HG02943 (cell line): ENCODE data around the gene GPC1.
"Not testable (repeated sequence)": the region's sequence is repeated elsewhere in the genome, so short reads cannot be mapped to it uniquely, and the experiment has no call there.

Experiments used
- ATAC-seq: cut with Tn5 transposase; IDR thresholded peaks from one replicate; pipeline ENCODE4 v1.9.1; 2021; ENCODE audit warnings: mild to moderate bottlenecking, low read depth, moderate library complexity; ENCODE audit not compliant: unreplicated experiment

Gene GPC1, protein sequence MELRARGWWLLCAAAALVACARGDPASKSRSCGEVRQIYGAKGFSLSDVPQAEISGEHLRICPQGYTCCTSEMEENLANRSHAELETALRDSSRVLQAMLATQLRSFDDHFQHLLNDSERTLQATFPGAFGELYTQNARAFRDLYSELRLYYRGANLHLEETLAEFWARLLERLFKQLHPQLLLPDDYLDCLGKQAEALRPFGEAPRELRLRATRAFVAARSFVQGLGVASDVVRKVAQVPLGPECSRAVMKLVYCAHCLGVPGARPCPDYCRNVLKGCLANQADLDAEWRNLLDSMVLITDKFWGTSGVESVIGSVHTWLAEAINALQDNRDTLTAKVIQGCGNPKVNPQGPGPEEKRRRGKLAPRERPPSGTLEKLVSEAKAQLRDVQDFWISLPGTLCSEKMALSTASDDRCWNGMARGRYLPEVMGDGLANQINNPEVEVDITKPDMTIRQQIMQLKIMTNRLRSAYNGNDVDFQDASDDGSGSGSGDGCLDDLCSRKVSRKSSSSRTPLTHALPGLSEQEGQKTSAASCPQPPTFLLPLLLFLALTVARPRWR

DNA sequence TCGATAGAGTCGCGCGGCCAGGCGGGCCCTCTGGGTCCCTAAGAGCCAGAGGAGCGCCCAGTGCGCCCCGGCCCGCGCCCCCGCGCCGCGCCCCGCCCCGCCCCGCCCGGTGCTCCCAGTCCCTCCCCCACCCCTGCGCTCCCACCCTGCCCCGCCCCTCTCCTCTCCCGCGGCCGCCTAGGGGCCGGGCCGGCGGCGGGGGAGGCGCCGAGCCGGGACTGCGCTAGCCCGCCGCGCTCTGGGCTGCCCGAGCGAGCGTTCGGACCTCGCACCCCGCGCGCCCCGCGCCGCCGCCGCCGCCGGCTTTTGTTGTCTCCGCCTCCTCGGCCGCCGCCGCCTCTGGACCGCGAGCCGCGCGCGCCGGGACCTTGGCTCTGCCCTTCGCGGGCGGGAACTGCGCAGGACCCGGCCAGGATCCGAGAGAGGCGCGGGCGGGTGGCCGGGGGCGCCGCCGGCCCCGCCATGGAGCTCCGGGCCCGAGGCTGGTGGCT, at the start of gene GPC1:
TSS of gene GPC1 (plus strand) at position 207 of the 491 bp plus-strand sequence. CDS start at position 463, 256 bp downstream.
- ATAC-seq: no peak

DNA sequence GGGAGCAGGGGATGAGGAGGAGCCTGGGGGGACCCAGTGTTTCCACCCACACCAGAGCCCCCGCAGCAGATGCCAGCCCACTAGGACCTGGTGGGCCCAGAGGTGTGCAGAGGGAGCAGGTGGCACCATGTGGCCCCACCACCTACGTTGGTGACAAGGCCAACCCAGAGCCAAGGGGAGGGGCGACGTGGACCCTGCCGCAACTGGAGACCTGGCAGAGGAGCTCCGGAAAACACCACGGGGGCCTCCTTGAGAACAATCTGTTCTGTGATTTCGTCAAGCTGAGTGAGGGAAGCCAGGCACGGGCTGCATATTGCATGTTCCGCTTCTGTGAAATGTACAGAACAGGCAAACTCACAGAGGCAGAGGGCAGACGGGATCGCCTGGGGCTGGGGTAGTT, 49.1 kb upstream of the GPC1 start:
- ATAC-seq: no peak

DNA sequence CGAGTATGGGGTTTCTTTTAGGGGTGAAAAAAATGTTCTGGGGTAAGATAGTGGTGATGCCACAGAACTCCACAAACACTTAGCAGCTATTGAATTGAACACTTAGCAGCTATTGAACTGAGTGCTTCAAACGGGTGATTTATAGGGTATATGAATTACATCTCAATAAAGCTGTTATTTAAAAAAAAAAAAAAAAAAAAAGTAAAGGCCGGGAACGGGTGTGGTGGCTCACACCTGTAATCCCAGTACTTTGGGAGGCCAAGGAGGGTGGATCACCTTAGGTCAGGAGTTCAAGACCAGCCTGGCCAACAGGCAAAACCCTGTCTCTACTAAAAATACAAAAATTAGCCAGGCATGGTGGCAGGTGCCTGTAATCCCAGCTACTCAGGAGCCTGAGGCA, 48.7 kb upstream of the GPC1 start:
- ATAC-seq: not testable (repeated sequence)

DNA sequence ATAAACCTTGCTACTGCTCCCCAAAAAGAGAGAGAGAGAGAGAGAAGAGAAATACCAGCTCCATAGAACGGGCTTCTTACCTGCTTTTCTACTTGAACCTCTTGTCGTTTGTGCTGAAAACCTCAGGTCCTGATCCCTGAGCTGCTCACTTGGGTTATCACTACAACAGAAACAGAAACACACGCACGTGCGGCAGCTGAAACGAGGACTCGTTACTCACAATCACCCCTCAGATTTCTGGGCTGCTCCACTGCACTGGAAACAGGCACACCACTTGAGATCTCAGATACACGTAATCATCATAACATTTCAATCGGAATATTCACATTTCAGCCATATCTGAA, 48.2 kb upstream of the GPC1 start:
- ATAC-seq: no peak

DNA sequence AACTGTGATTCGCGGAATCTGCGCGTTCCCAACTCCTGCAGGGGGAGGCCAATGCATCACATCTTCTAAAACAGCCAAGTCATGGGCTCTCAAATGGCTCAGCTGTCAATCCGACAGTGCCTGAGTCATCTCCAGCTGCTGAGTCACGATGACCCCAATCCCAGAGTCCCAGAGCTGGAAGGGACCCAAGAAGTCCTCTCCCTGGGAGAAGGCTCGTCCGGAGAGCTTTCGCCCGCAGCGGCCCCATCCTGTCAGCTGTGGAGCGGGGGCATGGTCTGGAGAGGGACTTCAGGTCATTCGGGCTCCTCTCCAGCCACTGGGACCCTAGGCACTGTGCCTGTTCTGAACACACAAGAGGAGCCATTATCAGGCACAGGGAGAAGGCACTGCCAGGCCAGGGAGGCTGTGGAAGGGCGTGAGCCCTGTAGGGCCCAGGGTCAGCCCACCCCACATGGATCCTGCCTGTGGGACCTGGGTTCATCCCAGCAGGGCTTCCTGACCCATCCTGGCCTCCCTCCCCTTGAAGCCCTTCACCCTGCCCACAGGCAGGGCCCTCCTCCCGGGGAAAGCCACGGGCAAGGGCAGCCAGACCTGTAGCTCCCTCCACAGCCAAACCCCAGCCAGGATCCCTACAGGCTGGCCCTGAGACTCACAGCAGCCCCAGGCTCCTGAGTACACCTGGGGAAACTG, 47.6 kb upstream of the GPC1 start:
- ATAC-seq: no peak

DNA sequence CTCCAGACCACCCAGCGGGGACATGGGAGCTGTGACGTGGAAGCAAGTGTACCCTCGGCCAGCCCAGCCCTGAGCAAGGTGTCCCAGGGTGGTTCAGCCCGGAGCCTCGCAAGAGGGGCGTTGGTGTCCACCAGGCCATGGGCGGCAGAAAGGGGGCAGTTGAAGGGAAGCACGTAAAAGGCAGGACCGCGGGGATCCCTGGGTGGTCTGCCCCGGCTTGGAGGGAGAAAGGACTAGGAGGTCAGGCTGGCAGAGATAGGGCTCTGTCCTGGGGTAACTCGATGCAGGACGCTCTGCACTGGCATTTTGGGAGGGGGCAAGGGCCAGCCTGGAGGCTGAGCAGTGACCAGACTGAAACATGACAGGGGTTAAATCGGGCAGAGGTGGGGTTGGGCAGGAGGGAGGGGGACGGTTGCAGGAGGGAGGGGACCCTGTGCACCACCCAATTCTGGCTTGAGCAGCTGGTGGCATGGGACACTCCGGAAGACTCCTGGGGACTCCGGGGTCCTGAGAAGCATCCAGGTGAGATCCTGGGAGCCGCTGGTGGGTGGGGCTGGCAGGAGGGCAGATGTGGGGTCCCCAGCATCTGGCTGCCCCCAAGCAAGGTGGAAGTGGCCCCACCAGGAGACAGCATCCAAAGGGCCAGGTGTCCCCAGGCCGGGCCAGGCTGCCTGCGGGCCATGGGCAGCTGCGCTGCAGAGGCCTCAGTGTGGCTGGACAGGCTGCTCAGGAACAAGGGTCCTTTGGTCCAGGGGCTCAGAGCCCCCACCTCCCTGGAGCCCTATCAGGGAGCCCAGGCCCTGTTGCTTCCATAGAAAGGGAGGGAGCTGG, 46.8 kb upstream of the GPC1 start:
- no peak for ATAC-seq

DNA sequence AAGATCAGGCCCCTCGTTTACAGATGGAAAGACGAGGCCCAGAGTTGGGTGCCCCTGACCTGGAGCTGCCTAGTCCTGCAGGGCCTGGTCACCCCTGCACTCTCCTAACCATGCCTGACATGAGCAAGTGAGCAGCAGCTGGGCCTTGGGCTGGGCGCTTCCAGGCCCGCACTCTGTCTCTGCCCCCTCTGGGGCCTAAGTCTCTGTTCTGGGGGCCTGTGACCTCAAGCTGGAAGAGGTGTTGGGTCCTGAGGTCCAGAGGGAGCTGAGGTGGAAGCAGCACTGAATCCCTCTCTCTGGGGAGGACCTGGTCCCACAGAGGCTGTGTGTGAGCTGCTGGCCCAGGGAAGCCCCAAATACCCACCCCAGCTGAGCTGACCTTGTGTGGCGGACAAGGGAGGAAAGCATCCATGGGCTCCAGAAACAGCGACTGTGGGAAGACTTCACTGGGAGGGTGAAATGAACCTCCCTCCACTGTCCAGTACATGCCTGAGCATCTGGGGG, 46.1 kb upstream of the GPC1 start:
- ATAC-seq: no peak

DNA sequence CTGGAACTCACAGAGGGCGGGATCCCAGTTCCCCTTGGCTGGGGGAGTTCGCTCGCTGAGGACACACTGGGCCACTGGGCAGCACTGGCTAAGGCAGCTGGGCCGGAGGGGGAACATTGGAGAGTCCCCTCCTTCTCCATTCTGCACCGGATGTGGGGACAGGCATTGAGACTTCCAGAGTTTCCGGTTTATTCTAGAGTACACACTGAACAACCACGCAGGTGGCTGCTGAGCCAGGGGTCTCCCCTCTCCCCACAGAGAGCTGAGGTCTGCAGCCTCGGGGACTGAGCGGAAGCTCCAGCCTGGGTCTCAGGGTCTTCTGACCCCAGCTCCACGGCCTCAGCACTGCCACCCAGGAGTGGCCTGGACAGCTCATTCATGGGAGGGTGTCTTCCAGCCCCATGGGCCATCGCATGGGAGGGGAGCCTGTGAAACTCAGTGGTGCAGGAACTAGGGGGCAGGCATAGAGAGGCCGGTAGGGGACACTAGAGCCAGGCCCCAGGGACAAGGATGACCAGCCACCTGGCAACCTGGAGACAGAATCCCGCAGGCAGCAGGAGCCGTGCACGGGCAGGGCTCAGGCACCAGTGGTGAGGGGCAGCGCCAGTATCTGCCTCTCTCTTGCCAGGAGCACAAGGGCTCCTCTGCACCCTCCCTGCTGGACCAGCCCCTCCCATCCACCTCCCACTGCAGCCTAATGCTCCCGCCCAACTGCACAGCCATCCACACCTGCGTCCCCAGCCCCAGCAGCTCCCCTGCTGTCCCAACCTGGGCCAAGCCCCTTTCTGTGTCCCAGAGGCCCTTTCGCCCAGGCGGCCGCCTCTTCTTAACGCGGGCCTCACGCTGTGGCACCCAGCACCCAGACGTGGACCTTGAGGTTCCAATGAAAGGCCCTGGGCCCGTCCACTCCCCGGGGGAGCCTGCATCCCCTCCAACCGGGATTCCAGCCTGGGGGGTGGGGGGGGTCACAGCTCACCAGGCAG, 45.1 kb upstream of the GPC1 start:
- ATAC-seq: no peak

DNA sequence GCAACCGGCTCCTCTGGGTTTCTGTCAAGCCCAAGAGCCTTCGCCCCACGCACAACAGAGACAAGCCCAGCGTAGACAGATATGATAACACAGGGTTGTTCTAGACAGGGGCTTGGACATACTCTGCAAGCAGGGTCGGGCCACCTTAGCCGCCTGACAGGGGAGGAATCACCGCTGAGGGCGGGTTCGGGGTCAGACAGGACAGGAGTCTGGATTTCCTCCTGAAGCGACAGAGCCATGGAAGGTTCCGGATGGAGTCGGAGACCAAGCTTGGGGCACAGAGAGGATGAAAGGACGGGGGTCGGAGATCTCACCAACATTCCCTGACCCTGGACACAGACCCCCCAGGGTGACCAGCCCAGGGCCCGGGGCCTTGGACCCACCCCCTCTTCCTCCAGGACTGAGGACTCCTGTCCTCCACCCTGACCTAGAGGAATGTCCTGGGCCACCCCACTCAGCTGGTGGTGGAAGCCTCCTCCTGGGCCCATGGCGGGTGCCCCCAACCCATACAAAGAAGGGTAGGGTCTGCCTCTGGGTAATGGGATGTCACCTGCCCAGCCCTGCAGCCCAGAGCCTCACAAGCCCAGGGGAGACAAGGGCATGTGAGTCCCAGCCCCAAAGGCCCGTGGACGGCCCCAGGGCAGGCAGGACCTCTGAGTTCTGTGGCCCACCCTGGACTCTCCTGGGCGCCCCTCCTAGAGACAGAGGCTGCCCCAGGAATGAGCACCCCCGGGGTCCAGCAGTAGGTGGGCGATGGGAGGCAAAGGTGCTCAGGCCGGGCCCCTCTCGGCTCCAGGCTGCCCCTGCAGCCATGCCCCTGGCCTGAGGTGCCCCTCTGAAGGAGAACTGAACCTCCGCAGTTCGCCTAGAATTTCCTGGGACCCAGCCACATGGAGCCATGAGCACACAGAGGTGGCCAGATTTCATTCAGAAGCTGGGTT, 44.1 kb upstream of the GPC1 start:
- no peak for ATAC-seq

DNA sequence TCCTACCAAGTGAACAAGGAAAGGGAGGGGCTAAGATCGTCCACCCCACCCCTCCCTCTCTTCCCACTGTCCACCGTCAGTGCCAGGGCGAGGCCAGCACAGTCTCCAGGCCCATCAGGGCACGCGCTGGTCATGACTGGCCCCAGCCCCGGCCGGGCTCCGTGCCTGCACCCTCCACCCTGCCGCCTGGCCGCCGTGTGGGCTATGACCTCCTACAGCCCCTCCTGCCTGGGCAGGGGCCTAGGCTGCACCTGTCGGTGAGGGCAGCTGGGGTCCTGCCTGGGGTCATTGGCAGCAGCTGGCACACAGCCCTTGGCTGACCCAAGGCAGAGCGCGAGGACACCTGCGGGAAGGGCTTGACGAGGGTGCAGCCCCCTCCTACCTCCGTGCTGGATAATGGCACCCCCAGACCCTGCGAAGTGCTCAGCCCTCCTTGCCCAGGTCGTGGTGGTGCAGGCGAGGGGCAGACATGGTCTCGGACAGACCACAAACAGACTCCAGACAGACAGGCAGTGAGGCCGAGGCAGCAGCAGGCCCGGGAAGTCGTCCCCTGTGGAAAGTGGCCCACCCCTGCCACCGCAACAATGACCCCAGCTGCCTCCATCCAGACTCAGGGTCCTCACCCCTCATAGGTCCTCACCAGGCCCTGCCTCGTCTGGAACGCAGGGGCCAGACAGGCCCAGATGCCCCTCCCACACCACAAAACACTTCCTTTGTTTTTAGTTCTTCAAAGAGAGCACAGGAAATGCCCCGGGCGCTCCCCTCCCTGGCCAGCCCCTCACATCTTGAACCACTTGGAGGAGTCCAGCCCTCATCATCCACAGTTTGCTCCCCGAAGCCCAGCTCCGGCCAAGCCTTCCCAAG, 43.1 kb upstream of the GPC1 start:
- ATAC-seq: no peak

DNA sequence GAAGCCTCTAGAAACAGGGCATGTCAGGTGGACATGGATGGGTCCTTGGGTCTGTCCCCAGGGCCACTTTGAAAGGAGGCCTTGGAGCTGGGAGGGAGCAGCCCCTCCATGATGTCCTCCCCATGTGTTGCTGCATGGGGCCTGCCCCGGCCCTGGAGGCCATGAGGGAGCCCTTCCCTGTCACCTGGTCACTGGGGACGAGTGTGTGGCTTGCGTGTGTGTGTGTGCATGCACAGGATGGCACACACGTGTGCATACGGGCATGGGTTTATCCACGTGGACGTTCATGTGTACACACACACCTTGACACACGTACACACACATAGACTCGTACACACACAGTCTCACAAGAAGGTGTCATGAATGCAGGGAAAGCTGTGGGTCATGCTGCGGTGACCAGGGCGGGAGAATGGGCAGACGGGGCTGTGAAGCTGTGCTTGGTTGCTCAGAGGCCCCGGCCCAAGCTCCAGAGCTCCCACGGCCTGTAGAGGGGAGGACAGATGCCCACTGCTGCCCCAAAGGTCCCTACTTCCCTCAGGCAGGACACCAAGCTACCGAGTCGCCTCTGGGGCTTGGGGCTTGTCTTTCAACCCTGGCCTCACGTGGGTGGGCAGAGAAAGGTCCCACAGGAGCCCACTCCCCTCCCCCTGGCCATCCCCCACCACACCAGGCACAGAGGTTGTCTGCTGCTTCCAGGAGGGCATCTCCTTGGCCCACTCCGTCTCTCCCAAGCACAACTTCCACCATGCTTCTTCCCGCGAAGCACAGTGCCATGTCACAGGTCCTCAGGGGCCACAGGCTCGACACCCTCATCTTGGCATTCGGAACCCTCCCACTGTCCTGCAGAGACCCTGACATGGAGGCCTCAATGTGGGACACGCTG, 42.3 kb upstream of the GPC1 start:
- no peak for ATAC-seq

DNA sequence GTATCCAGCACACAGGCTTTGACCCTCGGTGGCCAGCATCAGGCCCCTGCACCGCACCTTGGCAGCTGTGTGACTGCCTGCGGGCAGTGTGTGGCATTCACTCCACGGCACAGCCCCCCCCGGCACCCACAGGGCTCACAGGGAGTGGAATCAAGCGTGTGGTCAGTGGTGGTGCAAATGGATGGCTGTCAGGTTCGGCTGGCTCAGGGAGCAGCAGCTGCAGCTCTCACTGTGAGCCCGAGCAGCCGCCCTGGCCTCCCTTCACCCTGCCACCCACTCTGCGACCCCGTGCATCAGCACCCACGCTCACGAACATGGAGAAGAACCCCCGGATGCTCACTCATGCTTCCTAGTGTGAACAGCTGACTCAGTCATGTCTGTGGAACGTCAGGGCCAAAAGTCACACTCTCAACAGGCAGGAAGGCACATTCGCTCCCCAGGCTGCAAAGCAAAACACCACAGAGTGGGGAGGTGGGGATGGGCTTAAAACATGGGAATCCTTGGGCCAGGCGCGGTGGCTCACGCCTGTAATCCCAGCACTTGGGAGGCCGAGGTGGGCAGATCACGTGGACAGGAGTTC, 41.5 kb upstream of the GPC1 start:
- ATAC-seq: no peak

DNA sequence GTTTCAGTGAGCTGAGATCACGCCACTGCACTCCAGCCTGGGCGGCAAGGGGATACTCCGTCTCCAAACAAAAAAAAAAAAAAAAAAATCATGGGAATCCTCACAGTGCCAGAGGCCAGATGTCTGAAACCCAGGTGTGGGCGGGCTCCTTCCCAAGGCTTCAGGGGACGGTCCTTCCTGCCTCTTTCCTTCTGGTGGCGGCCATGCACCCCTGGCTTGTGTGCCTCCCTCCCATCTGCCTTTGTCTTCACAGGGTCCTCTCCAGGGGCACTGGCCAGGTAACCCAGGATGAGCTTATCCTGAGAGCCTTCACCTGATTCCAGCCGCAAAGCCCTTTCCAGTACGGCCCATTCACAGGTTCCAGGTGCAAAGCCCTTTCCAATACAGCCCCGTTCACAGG, 40.9 kb upstream of the GPC1 start:
- ATAC-seq: no peak

DNA sequence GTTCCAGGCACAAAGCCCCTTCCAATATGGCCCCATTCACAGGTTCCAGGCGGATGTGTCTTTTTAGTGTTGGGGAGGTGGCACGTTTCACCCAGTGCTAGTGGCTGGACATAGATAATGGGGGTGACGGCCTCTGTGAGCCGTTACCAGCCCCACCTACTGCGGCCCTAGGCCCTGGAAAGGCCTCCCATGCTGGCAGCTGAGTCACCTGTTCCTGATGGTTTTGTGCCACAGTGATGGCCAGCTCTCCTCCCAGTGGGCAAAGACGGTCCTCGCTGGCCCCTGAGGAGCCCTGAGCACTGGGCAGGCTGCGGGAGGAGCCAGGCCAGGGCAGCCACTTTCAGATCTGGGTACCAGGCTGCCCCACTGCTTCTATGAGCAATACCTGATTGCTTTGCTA, 40.0 kb upstream of the GPC1 start:
- ATAC-seq: no peak

DNA sequence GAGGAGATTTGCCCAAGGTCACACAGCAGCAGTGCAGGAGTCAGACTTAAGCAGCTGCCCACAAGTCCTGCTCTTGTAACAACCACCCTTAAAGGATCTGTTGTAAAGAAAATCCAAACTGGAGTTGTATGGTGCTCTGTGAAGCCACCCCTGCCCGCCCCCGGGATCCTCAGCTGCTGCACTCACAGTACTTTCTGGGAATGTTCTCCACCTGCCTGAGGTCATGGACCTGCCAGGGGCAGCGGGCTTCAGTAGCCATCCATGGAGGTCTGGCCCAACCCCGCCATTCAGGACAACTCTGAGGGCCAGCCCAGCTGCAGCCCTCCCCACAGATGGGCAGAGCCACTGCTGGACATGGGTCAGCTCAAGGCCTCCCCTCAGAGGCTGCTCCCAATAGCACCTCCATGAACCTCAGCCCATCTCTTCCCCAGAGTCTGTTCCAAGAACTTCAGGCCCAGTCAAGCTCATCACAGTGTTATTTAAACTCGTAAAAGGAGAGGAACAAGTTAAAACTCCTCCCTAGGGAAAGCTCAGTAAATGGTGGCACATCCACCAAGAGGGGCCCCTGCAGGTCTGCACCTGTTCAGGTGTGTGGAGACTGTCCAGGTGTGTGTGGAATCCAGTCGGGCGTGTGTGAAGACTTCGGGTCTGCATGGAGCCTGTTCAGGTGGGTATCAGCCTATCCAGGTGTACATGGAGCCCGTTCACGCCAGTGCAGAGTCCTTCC, 39.4 kb upstream of the GPC1 start:
- no peak for ATAC-seq
